Left forelimb (tissue), 1 donor: ENCODE results near the gene HECW1.

Experiments
- DNase-seq: peaks from one replicate; pipeline ENCODE4 v3.0.0-alpha.2; 2018; ENCODE audit warnings: low spot score

Gene HECW1

GRCh38 chr7:43273939-43274719 lies 161.7 kb downstream of the HECW1 start:
- no peak for DNase-seq

DNA sequence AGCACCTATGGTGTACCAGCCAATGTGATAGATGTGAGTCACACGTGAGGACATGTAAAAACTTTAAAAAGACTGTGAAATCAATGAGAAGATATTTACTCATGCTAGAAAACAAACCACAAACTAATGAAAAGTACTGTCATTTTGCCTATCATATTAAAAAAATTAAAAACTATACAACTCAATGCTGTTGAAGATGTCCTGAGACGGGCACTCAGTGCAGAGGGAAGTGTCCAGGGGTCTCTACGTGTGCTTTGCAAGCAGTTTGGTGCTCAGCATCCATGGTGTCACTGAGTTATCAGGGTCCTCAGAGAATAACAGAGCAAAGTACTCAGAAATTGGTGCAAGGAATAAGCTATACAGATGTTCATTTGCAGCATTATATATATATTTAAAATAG lies 162.3 kb downstream of the HECW1 start:
- no peak for DNase-seq

DNA sequence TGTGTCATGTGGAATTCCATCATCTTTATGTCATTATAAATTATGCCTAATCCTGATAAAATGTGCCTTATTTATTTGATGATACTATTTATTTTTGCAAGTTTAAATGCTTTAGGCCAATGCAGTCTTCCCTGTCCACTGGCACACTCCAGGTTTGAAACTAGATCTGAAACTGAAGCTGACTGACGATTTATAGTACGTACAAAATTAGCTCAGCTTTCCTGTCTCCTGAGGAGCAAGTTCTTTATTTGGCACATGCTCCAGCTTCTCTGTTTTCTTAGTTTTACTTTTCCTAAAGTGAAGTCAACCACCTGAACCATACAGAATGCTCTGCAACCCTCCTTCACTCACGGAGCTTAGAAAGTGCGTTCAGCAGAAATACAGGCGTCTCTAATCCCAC lies 164.1 kb downstream of the HECW1 start:
- no peak for DNase-seq

GRCh38 chr7:43278088-43278644 lies 165.7 kb downstream of the HECW1 start:
- no peak for DNase-seq

DNA sequence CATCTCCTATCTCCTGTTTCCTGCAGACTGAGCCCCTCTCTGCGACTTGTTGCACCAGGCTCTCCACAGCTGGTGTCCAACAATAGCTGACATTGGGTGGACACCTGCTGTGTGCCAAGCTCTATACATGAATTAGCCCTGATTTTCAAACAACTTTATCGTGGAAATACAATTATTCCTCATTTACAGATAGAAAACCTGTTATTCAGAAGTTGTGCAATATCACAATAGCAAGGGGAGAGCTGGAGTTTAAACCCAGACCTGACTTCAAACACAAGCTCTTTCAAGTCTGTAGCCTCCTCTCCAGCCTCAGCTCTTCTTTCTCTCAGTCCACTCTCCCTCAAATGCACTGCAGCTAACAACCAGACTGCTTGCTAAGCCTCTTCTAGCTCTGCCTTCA lies 168.8 kb downstream of the HECW1 start:
- no peak for DNase-seq

GRCh38 chr7:43283706-43284105 lies 171.3 kb downstream of the HECW1 start:
- DNase-seq, result no peak

GRCh38 chr7:43289826-43290225 lies 177.4 kb downstream of the HECW1 start:
- DNase-seq, result no peak

DNA sequence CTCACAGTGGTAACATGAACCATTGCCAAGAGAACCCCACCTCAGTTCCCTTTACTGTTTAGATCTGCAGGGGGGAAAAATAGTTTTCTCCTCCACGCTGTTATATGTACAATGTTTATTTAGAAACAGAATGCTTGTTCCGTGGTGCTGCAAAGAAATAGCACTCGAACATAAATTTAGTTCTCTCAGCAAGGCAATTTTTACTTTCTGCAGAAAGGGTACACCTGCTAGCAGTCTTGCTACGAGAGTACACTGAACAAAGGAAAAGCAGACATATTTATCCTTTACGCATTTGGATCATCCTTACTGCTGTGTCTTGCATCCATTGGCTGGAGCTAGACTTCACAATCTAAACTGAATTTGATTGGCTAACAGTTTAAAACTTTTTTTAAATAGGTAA lies 178.5 kb downstream of the HECW1 start:
- DNase-seq, result no peak

DNA sequence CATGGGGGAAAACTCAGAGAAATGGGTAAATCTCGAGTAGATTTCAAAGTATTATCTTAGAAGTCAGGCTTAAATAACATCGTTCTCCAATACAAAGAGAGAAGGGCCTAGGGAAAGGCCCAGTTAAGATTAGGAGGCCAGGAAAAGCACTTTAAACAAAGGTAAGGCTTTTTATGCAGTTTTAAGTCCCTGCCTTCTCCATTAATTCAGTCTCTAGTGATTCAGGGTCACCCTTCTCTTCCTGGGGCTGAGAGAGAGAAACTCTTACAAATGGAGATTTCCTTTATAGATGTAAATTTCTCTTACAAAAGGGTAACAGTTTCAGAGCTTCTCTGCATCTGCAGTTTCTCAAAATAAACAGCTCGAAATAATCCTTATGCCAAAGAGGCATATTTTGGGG lies 179.3 kb downstream of the HECW1 start:
- no peak for DNase-seq

DNA sequence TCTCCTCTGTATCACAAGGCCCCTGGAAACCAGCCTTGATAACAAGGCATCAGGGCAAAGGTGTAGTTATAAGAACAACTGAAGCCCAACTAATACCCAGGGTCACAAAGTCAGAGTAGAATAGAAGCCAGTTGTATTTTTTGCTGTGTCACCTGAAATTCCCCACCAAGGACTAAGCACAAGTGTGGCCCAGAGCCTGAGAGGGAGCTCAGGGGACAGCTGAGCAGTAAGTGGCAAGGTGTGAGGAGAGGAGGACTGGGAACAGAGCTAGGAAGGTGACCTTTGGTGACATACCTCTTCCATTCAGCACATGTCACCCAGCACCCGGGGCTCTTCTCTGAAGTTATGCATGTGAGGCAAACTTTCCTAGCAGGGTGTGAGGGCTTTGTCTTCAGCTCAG lies 179.9 kb downstream of the HECW1 start:
- DNase-seq, result no peak

GRCh38 chr7:43294080-43294630 lies 181.7 kb downstream of the HECW1 start:
- no peak for DNase-seq

GRCh38 chr7:43295429-43295828 lies 183.0 kb downstream of the HECW1 start:
- no peak for DNase-seq

DNA sequence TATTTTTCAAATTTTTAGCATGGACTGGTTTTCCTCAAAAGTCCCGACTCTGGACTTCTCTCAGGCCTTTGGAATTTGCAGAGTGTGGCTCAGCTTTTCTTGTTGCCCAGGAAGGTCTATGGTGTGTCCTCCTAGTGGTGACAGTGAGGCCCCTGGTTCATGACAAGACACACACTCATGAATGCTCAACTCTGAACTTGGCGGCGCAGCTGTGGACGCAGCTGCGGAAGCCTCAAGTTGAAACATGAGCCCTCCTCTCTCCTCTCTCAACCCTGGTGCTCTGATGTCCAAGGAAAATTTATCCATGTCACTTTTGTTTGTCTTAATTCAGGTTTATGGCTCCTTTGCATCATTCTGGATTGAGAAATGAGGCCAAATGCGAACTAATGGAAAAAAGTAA lies 183.9 kb downstream of the HECW1 start:
- DNase-seq, result no peak

DNA sequence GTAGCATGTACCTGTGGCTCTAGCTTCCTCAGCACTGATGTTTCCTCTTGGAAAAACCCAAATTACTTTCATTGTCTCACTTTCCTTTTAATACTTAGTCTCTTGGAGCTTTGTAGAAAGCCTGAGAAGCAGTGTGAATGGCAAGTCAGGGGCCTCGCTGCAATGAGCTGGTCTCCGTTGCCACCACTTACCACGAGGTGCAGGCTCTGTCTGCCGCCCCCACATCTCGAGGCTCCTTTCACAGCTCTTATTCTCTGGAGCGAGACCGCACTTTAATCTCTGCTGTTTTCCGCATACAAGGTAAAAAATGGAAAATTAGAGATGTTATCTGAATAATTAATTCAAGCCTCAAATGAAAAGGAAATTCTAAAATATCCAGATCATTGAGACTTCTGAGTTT lies 186.2 kb downstream of the HECW1 start:
- no peak for DNase-seq

DNA sequence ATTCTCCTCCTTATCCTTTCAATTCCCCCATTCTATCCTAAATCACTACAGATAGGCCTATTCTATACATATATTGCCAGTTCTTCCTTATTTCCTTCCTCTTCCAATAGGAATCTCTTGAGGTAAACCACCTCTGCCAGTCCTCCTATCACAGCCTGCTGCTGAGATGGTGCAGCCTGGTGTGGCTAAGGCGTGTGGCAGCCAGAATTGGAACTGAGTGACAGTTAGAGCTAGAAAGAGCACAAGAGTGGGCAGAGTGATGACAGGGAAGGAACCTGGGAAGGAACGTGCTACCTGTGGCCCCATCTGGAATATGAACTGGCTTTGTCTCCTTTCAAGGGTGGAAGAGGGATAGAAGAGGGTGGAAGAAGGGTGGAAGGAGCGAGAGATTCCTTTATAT lies 187.7 kb downstream of the HECW1 start:
- no peak for DNase-seq

DNA sequence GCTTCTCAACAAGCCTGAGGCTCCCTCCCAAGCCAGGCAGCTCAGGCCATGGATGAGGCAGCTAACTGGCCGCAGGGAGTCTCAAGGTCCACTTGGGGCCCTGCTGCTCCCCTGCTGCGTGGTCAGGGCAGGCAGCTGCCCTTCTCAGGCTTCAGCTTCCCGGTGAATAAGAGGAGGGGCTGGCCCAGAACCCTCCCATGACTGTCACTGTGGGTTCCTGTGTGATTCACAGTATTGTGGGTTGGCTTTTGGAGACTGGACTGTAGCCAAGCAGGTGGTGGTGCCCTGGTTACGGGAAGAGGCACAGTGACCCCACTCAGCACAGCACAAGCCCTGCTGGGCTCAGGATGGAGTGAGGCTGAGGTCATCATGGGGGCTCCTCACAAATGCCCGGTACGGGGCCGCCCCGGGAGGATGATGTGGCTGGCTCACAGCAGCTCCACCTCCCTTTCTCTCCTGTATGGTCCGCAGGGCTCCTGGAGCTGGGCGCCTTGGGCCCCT lies 189.8 kb downstream of the HECW1 start:
- DNase-seq, result no peak

DNA sequence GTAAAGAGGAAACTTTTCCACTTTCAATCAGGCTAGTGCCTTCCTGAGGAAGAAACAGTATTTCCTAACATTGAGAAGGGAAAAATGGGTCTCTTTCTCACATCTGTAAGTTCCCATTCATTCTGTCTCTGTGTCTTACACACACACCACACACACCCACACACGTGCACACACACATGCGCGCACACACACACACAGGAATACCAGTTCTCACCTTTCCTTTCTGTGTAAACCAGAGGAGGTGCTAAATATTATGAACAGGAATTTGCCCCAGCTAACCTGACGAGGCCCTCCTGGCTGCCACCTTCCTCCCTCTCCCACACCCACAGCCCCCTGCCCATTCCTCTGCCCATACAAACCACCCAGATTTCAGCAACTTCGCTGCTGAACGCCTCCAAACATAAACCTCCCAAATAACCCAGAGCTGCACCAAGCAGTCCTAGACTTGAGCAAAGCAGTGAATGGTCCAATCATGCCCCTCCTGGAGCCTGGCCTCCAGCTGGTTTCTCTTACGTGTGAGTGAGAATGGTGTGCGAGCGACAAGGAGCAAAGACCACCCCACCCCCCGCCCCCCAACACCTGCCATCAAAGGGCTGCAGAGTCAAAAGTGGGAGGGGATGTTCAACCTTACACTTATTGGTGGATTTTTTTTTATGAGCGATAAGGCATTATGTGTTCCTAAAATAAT lies 190.5 kb downstream of the HECW1 start:
- DNase-seq, result no peak

DNA sequence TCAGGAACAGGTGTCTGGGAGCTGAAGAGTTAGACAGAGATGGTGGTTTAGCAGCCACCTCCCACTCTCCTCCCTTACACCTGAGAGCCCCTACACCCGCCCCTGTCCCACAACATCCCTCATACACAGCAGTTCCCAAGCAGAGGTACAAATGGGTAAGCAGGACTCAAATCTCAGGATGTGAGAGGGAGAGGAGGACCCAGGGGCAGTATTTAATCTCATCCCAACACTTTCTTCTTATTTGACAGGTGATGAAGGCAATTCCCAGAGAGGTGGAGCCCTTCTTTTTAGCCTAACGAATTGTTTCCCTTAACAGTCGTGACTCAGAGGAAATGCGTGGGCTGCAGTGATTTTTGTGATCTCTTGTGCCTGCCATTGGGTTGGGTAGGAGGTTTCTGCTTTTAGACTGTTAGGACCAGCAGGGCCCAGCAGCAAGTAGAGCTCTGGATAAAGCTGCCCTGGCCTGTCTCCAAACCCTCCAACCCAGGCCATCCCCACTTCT lies 191.3 kb downstream of the HECW1 start:
- DNase-seq, result no peak

DNA sequence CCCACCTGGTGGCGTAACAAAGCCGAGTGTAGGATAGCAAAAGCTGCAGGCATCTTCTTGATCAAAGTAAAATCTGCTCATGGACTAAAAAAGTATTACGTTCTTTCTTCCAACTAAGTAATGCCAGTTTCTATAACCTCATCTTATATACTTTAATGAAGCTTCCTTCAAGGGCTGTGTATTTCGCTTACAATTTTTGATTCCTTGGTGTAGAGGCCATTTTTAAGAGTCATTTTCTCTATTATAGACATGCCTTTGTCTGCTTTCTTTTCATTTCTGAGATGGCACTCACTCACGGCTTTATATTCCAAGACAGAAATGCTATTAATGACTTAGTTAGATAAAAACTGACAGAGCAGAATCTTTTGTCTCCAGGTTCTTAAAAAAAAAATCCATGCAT lies 194.0 kb downstream of the HECW1 start:
- DNase-seq, result no peak

DNA sequence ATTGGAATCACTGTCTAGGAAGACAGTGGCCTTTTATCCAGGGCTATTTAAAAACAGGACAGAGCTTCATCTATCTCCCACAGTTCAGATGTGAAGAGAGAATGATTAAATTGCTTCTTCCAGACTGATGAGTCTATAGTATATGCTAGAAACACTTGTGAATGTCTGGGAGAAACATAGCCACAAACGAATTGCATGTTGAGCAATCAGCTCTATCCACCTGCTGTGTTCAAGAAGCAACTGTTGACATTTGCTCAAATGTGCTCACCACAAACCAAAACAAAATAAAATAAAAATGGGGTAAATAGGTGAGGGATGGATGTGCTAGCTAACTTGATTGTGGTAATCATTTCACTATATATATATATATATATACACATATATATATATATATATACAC lies 195.1 kb downstream of the HECW1 start:
- no peak for DNase-seq

DNA sequence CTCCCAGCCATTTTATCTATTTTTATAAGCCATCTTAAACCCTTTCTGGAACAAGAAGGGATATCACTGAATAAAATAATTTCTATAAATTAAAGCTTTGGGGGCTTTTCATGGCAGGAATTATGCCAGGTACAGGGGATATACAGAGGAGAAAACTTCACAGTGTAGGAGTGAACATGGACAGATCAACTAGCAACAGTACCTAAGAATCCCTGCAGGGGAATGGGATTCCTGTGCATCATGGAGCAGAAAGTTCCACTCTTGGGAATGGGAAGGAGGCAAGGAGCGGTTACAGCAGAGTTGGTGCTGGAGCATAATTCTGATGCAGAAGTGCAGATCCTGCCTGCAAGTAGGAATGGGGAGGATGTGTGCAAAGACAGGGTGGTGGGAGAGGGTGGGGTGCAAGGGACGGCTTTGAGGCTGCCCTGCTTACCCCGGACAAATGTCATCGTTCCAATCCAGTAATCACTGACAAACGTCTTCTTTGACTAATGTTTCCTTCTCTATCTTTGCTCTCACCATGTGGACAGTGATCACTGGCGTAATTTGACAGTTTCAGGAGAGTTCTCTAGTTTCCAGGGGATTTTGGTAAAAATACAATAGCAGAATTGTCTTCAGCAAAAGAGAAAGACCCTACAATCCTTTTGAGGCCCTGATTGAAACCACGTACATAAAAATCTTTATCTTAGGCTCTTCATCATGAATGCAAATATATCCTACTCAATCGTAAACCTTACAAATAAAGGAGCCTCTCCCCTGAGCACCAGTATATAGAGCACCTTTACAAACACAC lies 196.7 kb downstream of the HECW1 start:
- no peak for DNase-seq

GRCh38 chr7:43309706-43310022 lies 197.2 kb downstream of the HECW1 start:
- no peak for DNase-seq
